ENCODE results near the gene COX15.
"Not testable (repeated sequence)": the region's sequence is repeated elsewhere in the genome, so short reads cannot be mapped to it uniquely, and the experiment has no call there.

The COX15 gene

DNA sequence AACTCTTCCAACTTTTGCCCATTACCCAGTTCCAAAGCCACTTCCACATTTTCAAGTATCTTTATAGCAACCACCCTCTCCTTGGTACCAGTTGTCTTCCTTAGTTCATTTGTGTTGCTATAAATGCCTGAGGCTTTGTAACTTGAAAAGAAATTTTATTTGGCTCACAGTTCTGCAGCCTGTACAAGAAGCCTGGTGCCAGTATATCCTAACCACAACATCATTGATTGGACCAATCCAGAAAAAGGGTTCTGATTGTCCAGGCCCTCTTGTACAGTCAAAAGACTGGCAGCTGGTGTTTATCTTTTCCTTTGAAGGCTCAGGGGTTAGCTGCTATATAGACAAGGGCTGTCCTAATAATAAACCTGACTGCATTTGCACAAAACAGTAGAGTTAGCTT lies 29.4 kb upstream of the COX15 start:
- TF ChIP-seq FOXK2 (IDR thresholded peaks at IDR 0.05) (no peak), SUZ12 (IDR thresholded peaks at IDR 0.05) (no peak), FOXM1 (IDR thresholded peaks at IDR 0.05; ENCODE audit: borderline replicate concordance) (no peak), ELF4 (IDR thresholded peaks at IDR 0.05) (no peak), NFRKB (IDR thresholded peaks at IDR 0.05) (no peak)
- CTCF ChIA-PET, result no interaction called here
- DNase-seq (ENCODE audit: extremely low spot score), result no peak
- POLR2A ChIA-PET, result no interaction called here

DNA sequence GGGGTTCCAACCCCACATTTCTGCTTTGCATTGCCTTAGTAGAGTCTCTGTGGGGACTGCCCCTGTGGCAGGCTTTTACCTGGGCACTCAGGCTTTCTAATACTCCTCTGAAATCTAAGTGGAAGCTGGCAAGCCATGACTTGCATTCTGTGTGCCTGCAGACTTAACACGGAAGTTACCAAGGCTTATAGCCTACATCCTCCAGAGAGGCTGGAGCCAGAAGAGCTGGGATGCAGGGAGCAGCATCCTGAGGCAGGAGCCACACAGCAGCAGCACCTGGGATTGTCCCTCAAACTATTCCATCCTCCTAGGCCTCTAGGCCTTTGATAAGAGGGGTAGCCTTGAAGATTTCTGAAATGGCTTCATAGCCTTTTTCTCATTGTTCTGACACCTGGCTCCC lies 28.4 kb upstream of the COX15 start:
- POLR2A ChIA-PET, result no interaction called here
- no peak for DNase-seq (ENCODE audit: extremely low spot score)
- TF ChIP-seq L3MBTL2 (conservative IDR thresholded peaks at IDR 0.05) (no peak), FOXA1 (IDR thresholded peaks at IDR 0.05) (no peak), SUZ12 (IDR thresholded peaks at IDR 0.05) (no peak), SP1 (IDR thresholded peaks at IDR 0.05) (no peak)
- CTCF ChIA-PET, result no interaction called here

DNA sequence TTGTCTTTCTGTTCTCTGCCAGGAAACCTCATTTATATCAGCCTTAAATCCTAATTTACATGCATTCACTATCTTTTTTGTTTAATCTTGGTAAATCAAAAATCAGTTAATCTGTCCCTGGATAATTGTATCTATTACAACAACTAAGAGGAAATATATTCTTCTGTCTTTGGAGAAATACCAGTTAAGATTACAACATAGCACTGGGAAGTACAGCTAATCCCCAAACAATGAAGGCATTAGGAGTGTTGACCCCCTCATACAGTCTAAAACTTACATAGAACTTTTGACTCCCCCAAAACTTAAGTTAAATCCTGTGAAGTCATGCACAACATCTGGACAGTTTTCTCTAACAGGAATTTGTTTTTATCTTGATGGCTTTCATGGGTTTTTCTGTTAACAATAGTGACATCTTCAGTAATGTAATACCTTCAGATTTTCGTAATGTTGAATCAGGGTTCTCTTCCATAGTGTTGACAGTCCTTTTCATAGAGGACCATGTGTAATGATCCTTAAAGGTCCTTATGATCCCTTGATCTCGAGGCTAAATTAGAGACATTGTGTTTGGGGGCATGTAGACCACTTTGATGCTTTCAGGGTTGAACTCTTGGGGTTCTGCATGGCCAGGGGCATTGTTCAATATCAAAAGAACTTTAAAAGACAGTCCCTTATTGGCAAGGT lies 26.4 kb upstream of the COX15 start:
- ChIA-PET POLR2A (no interaction called here), CTCF (interaction anchor here (0.6 kb wide), 1 partner anchor 22 kb away, joined by 3 read pairs; no protein-coding TSS in a partner anchor)
- no peak for DNase-seq (ENCODE audit: extremely low spot score)
- TF ChIP-seq FOXK2 (IDR thresholded peaks at IDR 0.05) (no peak), HDGF (IDR thresholded peaks at IDR 0.05; ENCODE audit: borderline replicate concordance) (no peak), CTBP1 (IDR thresholded peaks at IDR 0.05; ENCODE audit: borderline replicate concordance) (no peak), ELF4 (IDR thresholded peaks at IDR 0.05) (no peak), TARDBP (IDR thresholded peaks at IDR 0.05) (no peak), LEF1 (IDR thresholded peaks at IDR 0.05; ENCODE audit: borderline replicate concordance) (no peak)
- TF ChIP-seq, protein P1, sequence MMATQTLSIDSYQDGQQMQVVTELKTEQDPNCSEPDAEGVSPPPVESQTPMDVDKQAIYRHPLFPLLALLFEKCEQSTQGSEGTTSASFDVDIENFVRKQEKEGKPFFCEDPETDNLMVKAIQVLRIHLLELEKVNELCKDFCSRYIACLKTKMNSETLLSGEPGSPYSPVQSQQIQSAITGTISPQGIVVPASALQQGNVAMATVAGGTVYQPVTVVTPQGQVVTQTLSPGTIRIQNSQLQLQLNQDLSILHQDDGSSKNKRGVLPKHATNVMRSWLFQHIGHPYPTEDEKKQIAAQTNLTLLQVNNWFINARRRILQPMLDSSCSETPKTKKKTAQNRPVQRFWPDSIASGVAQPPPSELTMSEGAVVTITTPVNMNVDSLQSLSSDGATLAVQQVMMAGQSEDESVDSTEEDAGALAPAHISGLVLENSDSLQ (IDR thresholded peaks at IDR 0.05), result no peak

DNA sequence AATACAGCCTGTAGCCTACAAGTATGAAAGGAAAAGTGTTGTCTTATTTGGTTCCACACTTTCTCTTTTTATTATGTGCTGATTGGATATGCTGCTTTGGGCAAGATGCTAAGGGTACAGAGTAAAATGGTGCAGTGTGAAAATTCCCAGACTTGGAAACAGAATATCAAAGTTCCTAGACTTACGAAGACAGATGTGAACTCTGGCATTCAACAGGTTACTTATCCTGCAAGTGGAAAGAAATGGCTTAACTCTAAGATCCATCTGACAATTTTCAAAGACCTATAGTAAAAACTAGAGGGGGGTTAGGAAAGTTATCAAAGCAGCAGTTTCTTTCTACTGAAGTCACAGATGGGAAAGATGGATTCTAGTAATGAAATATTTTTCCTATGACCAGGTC lies 24.2 kb upstream of the COX15 start:
- ChIA-PET POLR2A (no interaction called here), CTCF (no interaction called here)
- TF ChIP-seq CTBP1 (IDR thresholded peaks at IDR 0.05; ENCODE audit: borderline replicate concordance) (no peak), SP1 (IDR thresholded peaks at IDR 0.05) (no peak), LEF1 (IDR thresholded peaks at IDR 0.05; ENCODE audit: borderline replicate concordance) (no peak), NFRKB (IDR thresholded peaks at IDR 0.05) (no peak), FOXM1 (IDR thresholded peaks at IDR 0.05; ENCODE audit: borderline replicate concordance) (no peak), FOXA1 (IDR thresholded peaks at IDR 0.05) (no peak), ZNF384 (IDR thresholded peaks at IDR 0.05) (no peak), ARNT (IDR thresholded peaks at IDR 0.05) (no peak), SUZ12 (IDR thresholded peaks at IDR 0.05) (no peak), FOXK2 (IDR thresholded peaks at IDR 0.05) (no peak), L3MBTL2 (conservative IDR thresholded peaks at IDR 0.05) (no peak)
- no peak for DNase-seq (ENCODE audit: extremely low spot score)

DNA sequence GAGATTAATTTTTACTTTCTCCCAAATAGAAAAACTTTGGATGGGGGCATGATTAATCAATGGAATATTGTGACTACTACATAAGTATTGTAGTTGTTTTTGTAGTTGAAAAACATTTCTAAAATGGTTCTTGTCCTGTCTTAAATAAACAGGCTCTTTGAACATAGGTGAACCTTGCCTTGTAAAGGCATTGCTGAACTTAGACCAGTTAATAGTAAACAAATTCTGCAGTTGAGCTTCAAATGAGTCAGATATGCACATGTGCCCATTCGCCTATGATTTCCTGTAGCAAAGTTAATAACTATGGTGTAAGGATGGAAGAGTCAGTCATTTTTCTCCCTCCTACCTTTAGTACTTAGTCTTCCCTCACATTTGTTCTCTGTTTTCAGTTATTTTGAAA lies 22.7 kb upstream of the COX15 start:
- DNase-seq (ENCODE audit: extremely low spot score), result no peak
- ChIA-PET CTCF (no interaction called here), POLR2A (no interaction called here)
- TF ChIP-seq TARDBP (IDR thresholded peaks at IDR 0.05) (no peak), HDGF (IDR thresholded peaks at IDR 0.05; ENCODE audit: borderline replicate concordance) (no peak), ARNT (IDR thresholded peaks at IDR 0.05) (no peak), FOXK2 (IDR thresholded peaks at IDR 0.05) (no peak), FOXA1 (IDR thresholded peaks at IDR 0.05) (no peak), L3MBTL2 (conservative IDR thresholded peaks at IDR 0.05) (no peak), SP1 (IDR thresholded peaks at IDR 0.05) (no peak), ELF4 (IDR thresholded peaks at IDR 0.05) (no peak), BHLHE40 (IDR thresholded peaks at IDR 0.05; ENCODE audit: borderline replicate concordance) (no peak), LEF1 (IDR thresholded peaks at IDR 0.05; ENCODE audit: borderline replicate concordance) (no peak), CTBP1 (IDR thresholded peaks at IDR 0.05; ENCODE audit: borderline replicate concordance) (no peak)
- TF ChIP-seq, protein P1 (IDR thresholded peaks at IDR 0.05), result no peak

DNA sequence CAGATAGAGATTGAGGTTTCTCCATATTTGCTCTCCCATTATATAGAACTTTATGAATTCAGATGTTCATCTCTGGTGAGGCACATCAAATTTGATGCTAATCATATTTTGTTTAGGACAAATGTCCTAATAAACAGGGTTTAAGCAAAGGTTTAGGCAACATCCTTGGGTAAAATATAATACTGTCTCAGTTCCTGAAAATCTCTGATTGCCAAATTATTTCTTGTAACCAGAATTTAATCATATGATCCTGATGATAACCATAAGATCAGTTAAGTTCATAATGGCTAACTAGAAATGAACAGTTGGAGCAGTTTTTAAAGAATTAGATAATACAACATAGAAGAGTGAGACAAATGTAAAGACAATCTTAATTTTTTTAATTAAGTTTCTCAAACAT lies 18.7 kb upstream of the COX15 start:
- CTCF ChIA-PET, result interaction anchor here (0.6 kb wide), 1 partner anchor 198 kb away, joined by 4 read pairs; no protein-coding TSS in a partner anchor
- no peak for DNase-seq (ENCODE audit: extremely low spot score)
- POLR2A ChIA-PET, result no interaction called here
- TF ChIP-seq SUZ12 (IDR thresholded peaks at IDR 0.05) (no peak), L3MBTL2 (conservative IDR thresholded peaks at IDR 0.05) (no peak), FOXK2 (IDR thresholded peaks at IDR 0.05) (no peak), SP1 (IDR thresholded peaks at IDR 0.05) (no peak), LEF1 (IDR thresholded peaks at IDR 0.05; ENCODE audit: borderline replicate concordance) (no peak), TARDBP (IDR thresholded peaks at IDR 0.05) (no peak), ARNT (IDR thresholded peaks at IDR 0.05) (no peak), ZNF384 (IDR thresholded peaks at IDR 0.05) (no peak), FOXA1 (IDR thresholded peaks at IDR 0.05) (no peak), FOXM1 (IDR thresholded peaks at IDR 0.05; ENCODE audit: borderline replicate concordance) (no peak)

DNA sequence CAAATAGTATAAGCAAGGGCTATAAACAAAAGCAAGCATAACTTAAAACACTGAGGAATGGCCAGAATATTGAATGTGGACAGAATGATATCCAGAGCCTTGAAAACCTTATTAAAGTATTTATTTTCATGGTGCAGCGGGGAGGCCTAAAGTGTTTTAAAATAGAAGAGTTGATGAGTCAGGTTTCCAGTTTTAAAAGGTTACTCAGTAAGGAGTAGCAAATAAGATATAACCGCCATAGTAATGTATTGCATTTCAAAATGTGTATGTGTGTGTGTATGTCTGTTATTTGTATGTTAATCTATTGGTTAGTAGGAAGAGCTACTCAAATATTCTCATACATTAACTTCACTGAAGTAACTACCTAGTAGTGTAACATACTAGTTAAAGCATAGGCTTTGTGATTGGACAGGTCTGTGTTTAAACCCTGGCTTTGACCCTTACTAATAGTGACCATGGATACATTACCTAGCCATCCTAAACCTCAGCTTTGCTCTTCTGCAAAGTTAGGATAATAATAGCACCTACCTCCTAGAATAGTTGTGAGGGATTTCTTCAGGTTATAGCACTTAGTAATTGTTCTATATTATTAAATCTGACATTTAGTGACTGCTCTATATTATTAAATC lies 17.0 kb upstream of the COX15 start:
- DNase-seq (ENCODE audit: extremely low spot score), result no peak
- POLR2A ChIA-PET, result interaction anchor here (1.2 kb wide), 1 partner anchor 16 kb away, joined by 4 read pairs; the partner anchor contains the start of genes COX15 and CUTC
- CTCF ChIA-PET, result no interaction called here
- no peak for TF ChIP-seq FOXK2 (IDR thresholded peaks at IDR 0.05)
- TF ChIP-seq ZNF384 (IDR thresholded peaks at IDR 0.05), result no peak
- TF ChIP-seq L3MBTL2 (conservative IDR thresholded peaks at IDR 0.05), result no peak
- TF ChIP-seq SP1 (IDR thresholded peaks at IDR 0.05), result no peak
- no peak for TF ChIP-seq SUZ12 (IDR thresholded peaks at IDR 0.05)
- no peak for TF ChIP-seq FOXA1 (IDR thresholded peaks at IDR 0.05)
- no peak for TF ChIP-seq LEF1 (IDR thresholded peaks at IDR 0.05; ENCODE audit: borderline replicate concordance)
- TF ChIP-seq ELF4 (IDR thresholded peaks at IDR 0.05), result no peak
- TF ChIP-seq BHLHE40 (IDR thresholded peaks at IDR 0.05; ENCODE audit: borderline replicate concordance), result no peak
- no peak for TF ChIP-seq FOXM1 (IDR thresholded peaks at IDR 0.05; ENCODE audit: borderline replicate concordance)
- no peak for TF ChIP-seq TARDBP (IDR thresholded peaks at IDR 0.05)
- TF ChIP-seq HDGF (IDR thresholded peaks at IDR 0.05; ENCODE audit: borderline replicate concordance), result no peak
- TF ChIP-seq, protein P1 (IDR thresholded peaks at IDR 0.05), result no peak
- no peak for TF ChIP-seq ARNT (IDR thresholded peaks at IDR 0.05)
- TF ChIP-seq CTBP1 (IDR thresholded peaks at IDR 0.05; ENCODE audit: borderline replicate concordance), result no peak
- no peak for TF ChIP-seq NFRKB (IDR thresholded peaks at IDR 0.05)

DNA sequence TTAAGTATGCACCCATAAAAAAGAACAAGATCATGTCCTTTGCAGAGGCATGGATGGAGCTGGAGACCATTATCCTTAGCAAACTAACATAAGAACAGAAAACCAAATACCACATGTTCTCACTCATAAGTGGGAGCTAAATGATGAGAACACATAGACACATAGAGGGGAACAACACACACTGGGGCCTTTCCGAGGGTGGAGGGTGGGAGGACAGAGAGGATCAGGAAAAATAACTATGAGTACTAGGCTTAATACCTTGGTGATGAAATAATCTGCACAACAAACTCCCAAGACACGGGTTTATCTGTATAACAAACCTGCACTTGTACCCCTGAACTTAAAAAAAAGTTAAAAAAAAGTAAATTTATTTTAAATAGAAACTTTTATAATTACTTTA lies 14.2 kb upstream of the COX15 start:
- POLR2A ChIA-PET; CTCF ChIA-PET; DNase-seq (ENCODE audit: extremely low spot score): not testable (repeated sequence)

Data from HEK293T (cell line).